Measurements from ENCODE around the gene ADAP2. TPM values are rescaled to one million over a fixed set of nuclear protein-coding genes. Genes with fewer than 3 reads are reported as not detected.

The ADAP2 gene
- total RNA-seq, 4 donors from 2014 or later: 8.6 to 12.3 (median 11.9) TPM; not detected in 1

GRCh38 chr17:30920683-30921543 lies 832 bp upstream of the ADAP2 start:
- no peak for DNase-seq
- H3K36me3 ChIP-seq: no peaks in the 10 kb centered on the region
- peaks cover 55% of the 10 kb centered on the region for H3K27me3 ChIP-seq
- H3K4me1 ChIP-seq: peaks cover 0 to 17% (median 13%) of the 10 kb centered on the region in 4 donors
- no peak overlapping the region for H3K27ac ChIP-seq
- in situ Hi-C loops (cut with MboI; ENCODE audit: low pct_ligation_motif_present in 1 of 4, low pct_unique_long_range_greater_than_20kb in 1 of 4, low sequenced_read_pairs in 3 of 4) (loop anchor here in 1 of 4 donors (25.0 kb wide), 1 partner anchor 291 kb away; no protein-coding TSS in a partner anchor), intact Hi-C loops (cut with DNase I; ENCODE audit: low total_unique reads) (loop anchor here (10.0 kb wide), 1 partner anchor 1744 kb away; no protein-coding TSS in a partner anchor)
- H3K4me3 ChIP-seq: peak overlapping the region in 2 of 4 donors; percentile 56 to 64
- TF ChIP-seq POLR2A (IDR thresholded peaks at IDR 0.05) (no peak), POLR2AphosphoS5 (IDR thresholded peaks at IDR 0.05) (no peak)
- TF ChIP-seq, protein P1, sequence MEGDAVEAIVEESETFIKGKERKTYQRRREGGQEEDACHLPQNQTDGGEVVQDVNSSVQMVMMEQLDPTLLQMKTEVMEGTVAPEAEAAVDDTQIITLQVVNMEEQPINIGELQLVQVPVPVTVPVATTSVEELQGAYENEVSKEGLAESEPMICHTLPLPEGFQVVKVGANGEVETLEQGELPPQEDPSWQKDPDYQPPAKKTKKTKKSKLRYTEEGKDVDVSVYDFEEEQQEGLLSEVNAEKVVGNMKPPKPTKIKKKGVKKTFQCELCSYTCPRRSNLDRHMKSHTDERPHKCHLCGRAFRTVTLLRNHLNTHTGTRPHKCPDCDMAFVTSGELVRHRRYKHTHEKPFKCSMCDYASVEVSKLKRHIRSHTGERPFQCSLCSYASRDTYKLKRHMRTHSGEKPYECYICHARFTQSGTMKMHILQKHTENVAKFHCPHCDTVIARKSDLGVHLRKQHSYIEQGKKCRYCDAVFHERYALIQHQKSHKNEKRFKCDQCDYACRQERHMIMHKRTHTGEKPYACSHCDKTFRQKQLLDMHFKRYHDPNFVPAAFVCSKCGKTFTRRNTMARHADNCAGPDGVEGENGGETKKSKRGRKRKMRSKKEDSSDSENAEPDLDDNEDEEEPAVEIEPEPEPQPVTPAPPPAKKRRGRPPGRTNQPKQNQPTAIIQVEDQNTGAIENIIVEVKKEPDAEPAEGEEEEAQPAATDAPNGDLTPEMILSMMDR (IDR thresholded peaks at IDR 0.05): no peak
- H3K9me3 ChIP-seq: no peaks in the 10 kb centered on the region
- WGBS, 2 donors (ENCODE audit: low coverage in 1 of 2): 74 to 79% methylated on average over 8 to 11 of the region's 11 CpGs

DNA sequence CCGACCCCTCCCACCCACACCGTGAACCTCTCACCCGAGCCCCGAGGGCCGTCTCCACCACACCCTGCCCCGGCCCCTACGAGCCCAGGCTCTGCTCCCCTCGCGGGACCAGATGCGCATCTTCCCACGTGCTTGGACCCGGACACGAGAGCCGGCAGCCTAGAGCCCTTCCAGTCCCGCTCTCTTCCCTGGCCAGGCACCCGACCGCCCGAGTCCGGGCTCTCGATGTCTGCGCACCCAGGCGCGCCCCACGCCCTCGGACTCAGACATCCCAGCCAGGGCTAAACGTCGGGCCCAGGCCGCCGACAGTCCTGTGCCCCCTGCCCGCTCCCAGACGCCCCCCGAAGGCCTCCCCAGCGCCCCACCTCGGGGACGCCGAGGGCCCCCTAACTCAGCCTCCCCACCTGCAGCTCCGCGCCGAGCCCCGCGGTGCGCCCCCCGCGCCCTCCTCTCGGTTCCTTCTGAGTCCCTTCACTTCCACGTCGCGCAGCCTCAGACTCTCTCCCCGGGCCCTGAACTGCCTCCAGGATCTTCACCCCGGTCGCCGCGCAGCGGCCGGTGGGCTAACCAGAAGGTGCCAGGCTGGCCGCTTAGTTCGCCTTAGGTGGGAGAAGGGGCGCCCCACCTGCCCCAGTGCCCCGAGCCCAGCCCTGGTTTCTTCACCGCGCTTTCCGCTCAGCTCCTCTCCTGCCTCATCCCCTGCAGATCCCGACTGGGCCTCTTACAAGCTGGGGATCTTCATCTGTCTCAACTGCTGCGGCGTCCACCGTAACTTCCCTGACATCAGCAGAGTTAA lies 688 bp downstream of the ADAP2 start:
- H3K4me3 ChIP-seq: peak overlapping the region; percentile 21 to 64 (median 48)
- peak; percentile 17 for DNase-seq
- H3K36me3 ChIP-seq: no peaks in the 10 kb centered on the region
- in situ Hi-C loops (cut with MboI; ENCODE audit: low pct_ligation_motif_present in 1 of 4, low pct_unique_long_range_greater_than_20kb in 1 of 4, low sequenced_read_pairs in 3 of 4): loop anchor here in 1 of 4 donors (25.0 kb wide), 1 partner anchor 290 kb away; no protein-coding TSS in a partner anchor
- H3K27ac ChIP-seq: peak overlapping the region; percentile 33 to 60 (median 40)
- TF ChIP-seq EP300 (IDR thresholded peaks at IDR 0.05; ENCODE audit: low read depth) (no peak), POLR2AphosphoS5 (IDR thresholded peaks at IDR 0.05) (no peak), POLR2A (IDR thresholded peaks at IDR 0.05) (no peak)
- TF ChIP-seq, protein P1 (IDR thresholded peaks at IDR 0.05): no peak
- peaks cover 0 to 17% (median 13%) of the 10 kb centered on the region in 4 donors for H3K4me1 ChIP-seq
- peaks cover 61% of the 10 kb centered on the region for H3K27me3 ChIP-seq
- WGBS, 2 donors (ENCODE audit: low coverage in 1 of 2): 6% methylated on average over 49 of the region's 66 CpGs; no CpG with 5 or more reads in 1 of the 2 donors
- intact Hi-C loops (cut with DNase I; ENCODE audit: low total_unique reads): loop anchor here (10.0 kb wide), 1 partner anchor 1742 kb away; no protein-coding TSS in a partner anchor
- H3K9me3 ChIP-seq: no peaks in the 10 kb centered on the region

DNA sequence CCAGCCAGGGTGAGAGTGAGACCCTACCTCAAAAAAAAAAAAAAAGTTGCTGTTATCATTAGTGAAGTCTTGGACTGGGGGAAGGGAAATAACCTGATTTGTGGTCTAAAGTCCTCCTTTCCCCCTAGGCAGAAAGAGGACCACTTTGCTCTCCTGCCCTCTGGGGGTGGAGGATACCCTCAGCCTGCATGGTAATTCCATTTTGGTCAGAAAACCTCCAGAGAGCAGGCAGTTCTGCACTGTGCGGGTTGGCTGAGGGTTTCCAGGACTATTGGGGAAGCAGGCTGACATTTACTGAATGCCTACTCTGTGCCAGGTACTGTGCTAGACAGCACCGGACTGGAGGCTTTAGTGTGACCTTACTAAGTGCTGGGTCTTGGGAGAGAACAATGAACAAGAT lies 2.6 kb downstream of the ADAP2 start:
- intact Hi-C loops (cut with DNase I; ENCODE audit: low total_unique reads) (loop anchor here (10.0 kb wide), 1 partner anchor 1740 kb away; no protein-coding TSS in a partner anchor), in situ Hi-C loops (cut with MboI; ENCODE audit: low pct_ligation_motif_present in 1 of 4, low pct_unique_long_range_greater_than_20kb in 1 of 4, low sequenced_read_pairs in 3 of 4) (loop anchor here in 1 of 4 donors (25.0 kb wide), 1 partner anchor 288 kb away; no protein-coding TSS in a partner anchor)
- H3K4me3 ChIP-seq: no peak overlapping the region
- no peak for DNase-seq
- H3K27ac ChIP-seq: no peak overlapping the region
- WGBS, 2 donors (ENCODE audit: low coverage in 1 of 2): 60 to 65% methylated on average over 2 of the region's 2 CpGs
- TF ChIP-seq POLR2AphosphoS5 (IDR thresholded peaks at IDR 0.05) (no peak), POLR2A (IDR thresholded peaks at IDR 0.05) (no peak), EP300 (IDR thresholded peaks at IDR 0.05; ENCODE audit: low read depth) (no peak)
- TF ChIP-seq, protein P1 (IDR thresholded peaks at IDR 0.05): no peak
- H3K36me3 ChIP-seq: no peaks in the 10 kb centered on the region
- peaks cover 0 to 17% (median 13%) of the 10 kb centered on the region in 4 donors for H3K4me1 ChIP-seq
- no peaks in the 10 kb centered on the region for H3K9me3 ChIP-seq
- peaks cover 61% of the 10 kb centered on the region for H3K27me3 ChIP-seq

Measured in transverse colon (tissue), 4 donors.